Femur (tissue), 1 donor: ENCODE data around the gene PRR20A.
"Not testable (repeated sequence)": the region's sequence is repeated elsewhere in the genome, so short reads cannot be mapped to it uniquely, and the experiment has no call there.

Source experiments
- DNase-seq: peaks from one replicate; pipeline ENCODE4 v3.0.0-alpha.2; 2017

The PRR20A gene

GRCh38 chr13:57140235-57140968, at the start of gene PRR20A:
Gene PRR20A (plus strand): TSS chr13:57140918. CDS start chr13:57141305, 387 bp downstream.
- DNase-seq: not testable (repeated sequence)

GRCh38 chr13:57114945-57115344, 25.8 kb upstream of the PRR20A start:
- no peak for DNase-seq

- DNase-seq: peak; percentile 88
These were observed 17.0 kb upstream of the PRR20A start for GRCh38 chr13:57123681-57124080.

DNA sequence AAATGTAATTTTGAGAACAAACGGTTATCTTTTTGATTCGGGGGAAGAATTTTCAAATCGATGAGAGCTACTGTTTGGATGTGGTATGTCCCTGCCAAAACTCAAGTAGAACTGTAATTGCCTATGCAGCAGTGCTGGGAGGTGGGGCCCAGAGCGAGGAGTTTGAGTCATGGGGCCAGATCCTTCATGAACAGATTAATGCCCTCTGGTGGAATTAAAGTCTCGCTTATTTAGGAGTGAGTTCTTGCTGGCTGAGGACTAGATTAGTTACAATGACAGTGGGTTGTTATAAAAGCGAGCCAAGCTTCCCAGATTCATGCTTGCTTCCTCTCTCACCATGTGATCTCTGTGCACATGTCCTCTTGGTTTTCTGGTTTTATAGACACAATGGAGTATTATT, 11.8 kb upstream of the PRR20A start:
- no peak for DNase-seq

GRCh38 chr13:57136093-57136492, 4.6 kb upstream of the PRR20A start:
- no peak for DNase-seq

GRCh38 chr13:57137585-57137984, 3.1 kb upstream of the PRR20A start:
- DNase-seq: no peak

GRCh38 chr13:57138988-57139387, 1.7 kb upstream of the PRR20A start:
- no peak for DNase-seq

DNA sequence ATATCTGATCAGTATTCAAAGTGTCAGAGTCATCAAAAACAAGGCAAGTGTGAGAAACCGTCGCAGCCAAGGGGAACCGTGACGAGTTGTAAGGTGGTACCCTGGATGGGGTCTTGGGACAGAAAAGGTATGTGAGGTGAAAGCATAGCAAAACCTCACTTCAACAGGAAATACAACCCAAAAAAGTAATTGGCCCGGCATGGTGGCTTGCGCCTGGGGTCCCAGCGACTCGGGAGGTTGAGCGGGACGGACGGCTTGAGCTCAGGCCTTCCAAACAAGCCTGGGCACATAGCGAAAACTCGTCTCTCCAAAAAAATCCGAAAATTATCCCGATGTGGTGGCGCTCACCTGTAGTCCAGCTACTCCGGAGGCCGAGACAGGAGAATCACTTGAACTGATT, 937 bp upstream of the PRR20A start:
- not testable (repeated sequence) for DNase-seq

GRCh38 chr13:57147188-57147587, 6.5 kb downstream of the PRR20A start, which contains the start of gene PRR20B:
Gene PRR20B (plus strand): TSS chr13:57147488. CDS start chr13:57147875, 387 bp downstream.
- DNase-seq: not testable (repeated sequence)

- DNase-seq: not testable (repeated sequence)
These were observed 7.4 kb downstream of the PRR20A start for GRCh38 chr13:57148106-57148505.

DNA sequence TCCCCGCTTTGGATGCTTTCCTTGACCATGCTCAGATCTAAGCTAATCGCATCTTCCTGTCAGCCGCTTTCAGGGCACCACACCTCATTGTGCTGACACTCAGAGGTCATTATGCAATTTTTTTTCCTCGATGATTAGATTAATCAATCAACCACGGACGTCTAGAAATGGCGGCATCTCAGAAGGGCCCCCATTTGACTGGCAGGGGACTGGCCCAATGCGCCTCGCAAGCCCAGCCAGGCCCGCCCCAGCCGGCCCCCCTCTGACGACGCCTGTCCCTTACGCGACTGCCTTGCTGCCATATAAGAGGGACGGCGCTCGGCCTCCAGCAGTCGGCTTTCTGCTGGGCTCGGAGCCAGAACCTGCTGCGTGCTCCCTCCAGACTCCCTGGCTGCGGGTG, 13.0 kb downstream of the PRR20A start, which contains the start of gene PRR20C:
PRR20C (plus strand) TSS at position 301 of the 400 bp plus-strand sequence. CDS start 387 bp downstream, outside the sequence.
- not testable (repeated sequence) for DNase-seq

DNA sequence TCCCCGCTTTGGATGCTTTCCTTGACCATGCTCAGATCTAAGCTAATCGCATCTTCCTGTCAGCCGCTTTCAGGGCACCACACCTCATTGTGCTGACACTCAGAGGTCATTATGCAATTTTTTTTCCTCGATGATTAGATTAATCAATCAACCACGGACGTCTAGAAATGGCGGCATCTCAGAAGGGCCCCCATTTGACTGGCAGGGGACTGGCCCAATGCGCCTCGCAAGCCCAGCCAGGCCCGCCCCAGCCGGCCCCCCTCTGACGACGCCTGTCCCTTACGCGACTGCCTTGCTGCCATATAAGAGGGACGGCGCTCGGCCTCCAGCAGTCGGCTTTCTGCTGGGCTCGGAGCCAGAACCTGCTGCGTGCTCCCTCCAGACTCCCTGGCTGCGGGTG, 19.6 kb downstream of the PRR20A start, which contains the start of gene PRR20D:
PRR20D (plus strand) TSS at position 301 of the 400 bp plus-strand sequence. CDS start 387 bp downstream, outside the sequence.
- not testable (repeated sequence) for DNase-seq

GRCh38 chr13:57166897-57167296, 26.2 kb downstream of the PRR20A start, which contains the start of gene PRR20E:
Gene PRR20E (plus strand): TSS chr13:57167197. CDS start chr13:57167584, 387 bp downstream.
- DNase-seq: not testable (repeated sequence)

GRCh38 chr13:57191667-57192066, 50.9 kb downstream of the PRR20A start:
- DNase-seq: no peak
